ENCODE data around the gene KCNN1.
A peak's percentile ranks its signal among the peaks of the same experiment; 100 is the strongest.

The KCNN1 gene

GRCh38 chr19:17988161-17988560 lies 21.3 kb downstream of the KCNN1 start:
- DNase-seq (ENCODE audit: low spot score) (no peak), ATAC-seq (ENCODE audit: low read depth) (no peak)
- no peaks in the 10 kb centered on the region for H3K9me3 ChIP-seq (ENCODE audit: severe bottlenecking)
- no peaks in the 10 kb centered on the region for H3K36me3 ChIP-seq (ENCODE audit: low read depth)
- no peak for TF ChIP-seq CTCF (IDR thresholded peaks at IDR 0.05; ENCODE audit: poor library complexity, severe bottlenecking)
- no peak overlapping the region for H3K27ac ChIP-seq (ENCODE audit: poor library complexity, severe bottlenecking)
- no peak overlapping the region for H3K4me3 ChIP-seq (ENCODE audit: severe bottlenecking)
- no peaks in the 10 kb centered on the region for H3K4me1 ChIP-seq (ENCODE audit: insufficient read depth, poor library complexity, severe bottlenecking)
- no peaks in the 10 kb centered on the region for H3K27me3 ChIP-seq (ENCODE audit: insufficient read depth, poor library complexity, severe bottlenecking)

- DNase-seq (ENCODE audit: low spot score) (no peak), ATAC-seq (ENCODE audit: low read depth) (no peak)
- H3K9me3 ChIP-seq (ENCODE audit: severe bottlenecking): no peaks in the 10 kb centered on the region
- H3K4me1 ChIP-seq (ENCODE audit: insufficient read depth, poor library complexity, severe bottlenecking): peaks cover 2% of the 10 kb centered on the region
- TF ChIP-seq CTCF (IDR thresholded peaks at IDR 0.05; ENCODE audit: poor library complexity, severe bottlenecking): no peak
- no peak overlapping the region for H3K27ac ChIP-seq (ENCODE audit: poor library complexity, severe bottlenecking)
- H3K4me3 ChIP-seq (ENCODE audit: severe bottlenecking): no peak overlapping the region
- no peaks in the 10 kb centered on the region for H3K36me3 ChIP-seq (ENCODE audit: low read depth)
- H3K27me3 ChIP-seq (ENCODE audit: insufficient read depth, poor library complexity, severe bottlenecking): no peaks in the 10 kb centered on the region
These were observed 22.7 kb downstream of the KCNN1 start for GRCh38 chr19:17989425-17990094.

GRCh38 chr19:17993076-17993813 lies 26.3 kb downstream of the KCNN1 start:
- Histone ChIP-seq H3K27ac (ENCODE audit: poor library complexity, severe bottlenecking) (no peak overlapping the region), H3K27me3 (ENCODE audit: insufficient read depth, poor library complexity, severe bottlenecking) (no peaks in the 10 kb centered on the region), H3K4me1 (ENCODE audit: insufficient read depth, poor library complexity, severe bottlenecking) (peaks cover 4% of the 10 kb centered on the region), H3K9me3 (ENCODE audit: severe bottlenecking) (no peaks in the 10 kb centered on the region), H3K36me3 (ENCODE audit: low read depth) (no peaks in the 10 kb centered on the region), H3K4me3 (ENCODE audit: severe bottlenecking) (no peak overlapping the region)
- ATAC-seq (ENCODE audit: low read depth) (no peak), DNase-seq (ENCODE audit: low spot score) (no peak)
- TF ChIP-seq CTCF (IDR thresholded peaks at IDR 0.05; ENCODE audit: poor library complexity, severe bottlenecking): no peak

- no peak overlapping the region for H3K27ac ChIP-seq (ENCODE audit: poor library complexity, severe bottlenecking)
- no peaks in the 10 kb centered on the region for H3K27me3 ChIP-seq (ENCODE audit: insufficient read depth, poor library complexity, severe bottlenecking)
- H3K4me1 ChIP-seq (ENCODE audit: insufficient read depth, poor library complexity, severe bottlenecking): peaks cover 4% of the 10 kb centered on the region
- H3K4me3 ChIP-seq (ENCODE audit: severe bottlenecking): no peak overlapping the region
- peak; percentile 89 for TF ChIP-seq CTCF (IDR thresholded peaks at IDR 0.05; ENCODE audit: poor library complexity, severe bottlenecking)
- no peaks in the 10 kb centered on the region for H3K36me3 ChIP-seq (ENCODE audit: low read depth)
- H3K9me3 ChIP-seq (ENCODE audit: severe bottlenecking): no peaks in the 10 kb centered on the region
- peak; percentile 86 for ATAC-seq (ENCODE audit: low read depth)
- DNase-seq (ENCODE audit: low spot score): peak; percentile 74
These were observed 30.0 kb downstream of the KCNN1 start for GRCh38 chr19:17996826-17997316.
